NCI-H69 (cell line): ENCODE measurements around the gene FALEC.
A peak's percentile ranks its signal among the peaks of the same experiment; 100 is the strongest.
"Not testable (repeated sequence)": the region's sequence is repeated elsewhere in the genome, so short reads cannot be mapped to it uniquely, and the experiment has no call there.

Experiments used
- DNase-seq: peaks from one replicate; lab custom pipeline; 2025; lab: John Stamatoyannopoulos, UW

The FALEC gene

DNA sequence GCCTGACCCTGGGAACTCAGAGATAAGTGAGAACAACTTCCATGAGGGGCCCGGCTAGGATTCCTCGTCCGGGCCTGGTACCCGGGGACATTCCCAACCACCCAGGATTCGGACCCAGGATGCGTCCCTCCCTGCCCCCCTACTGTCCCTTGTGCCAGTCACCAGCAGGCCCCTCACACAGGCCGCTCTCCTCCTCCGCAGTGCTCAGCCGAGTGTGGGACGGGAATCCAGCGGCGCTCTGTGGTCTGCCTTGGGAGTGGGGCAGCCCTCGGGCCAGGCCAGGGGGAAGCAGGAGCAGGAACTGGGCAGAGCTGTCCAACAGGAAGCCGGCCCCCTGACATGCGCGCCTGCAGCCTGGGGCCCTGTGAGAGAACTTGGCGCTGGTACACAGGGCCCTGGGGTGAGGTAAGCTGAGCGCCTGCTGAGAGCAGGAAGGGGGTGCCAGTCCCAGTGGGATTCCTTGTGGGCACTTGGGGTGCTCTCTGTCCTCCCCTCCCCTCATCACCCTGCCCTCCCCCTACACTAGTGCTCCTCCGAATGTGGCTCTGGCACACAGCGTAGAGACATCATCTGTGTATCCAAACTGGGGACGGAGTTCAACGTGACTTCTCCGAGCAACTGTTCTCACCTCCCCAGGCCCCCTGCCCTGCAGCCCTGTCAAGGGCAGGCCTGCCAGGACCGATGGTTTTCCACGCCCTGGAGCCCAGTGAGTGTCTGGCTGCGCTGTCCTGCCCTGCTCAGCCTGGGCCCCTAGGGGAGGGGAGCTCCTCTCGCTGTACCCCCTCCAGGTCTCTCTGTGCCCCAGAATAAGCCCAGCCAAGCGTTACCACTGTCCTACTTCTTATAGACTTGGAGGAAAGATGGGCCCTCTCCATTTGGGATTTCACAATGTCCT is 43.5 kb downstream of the FALEC start:
- DNase-seq: no peak

DNA sequence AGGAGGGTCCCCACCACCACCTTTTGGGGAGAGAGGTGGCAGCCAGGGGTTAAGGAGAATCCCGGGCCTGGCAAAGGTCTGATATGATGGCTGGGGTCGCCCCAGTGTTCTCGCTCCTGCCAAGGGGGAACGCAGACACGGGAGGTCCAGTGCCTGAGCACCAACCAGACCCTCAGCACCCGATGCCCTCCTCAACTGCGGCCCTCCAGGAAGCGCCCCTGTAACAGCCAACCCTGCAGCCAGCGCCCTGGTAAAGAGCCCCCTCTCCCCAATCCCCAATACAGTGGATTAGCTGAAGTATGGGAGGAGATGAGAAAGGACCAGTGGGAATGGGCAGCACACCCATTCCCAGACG is 44.1 kb downstream of the FALEC start:
- no peak for DNase-seq

DNA sequence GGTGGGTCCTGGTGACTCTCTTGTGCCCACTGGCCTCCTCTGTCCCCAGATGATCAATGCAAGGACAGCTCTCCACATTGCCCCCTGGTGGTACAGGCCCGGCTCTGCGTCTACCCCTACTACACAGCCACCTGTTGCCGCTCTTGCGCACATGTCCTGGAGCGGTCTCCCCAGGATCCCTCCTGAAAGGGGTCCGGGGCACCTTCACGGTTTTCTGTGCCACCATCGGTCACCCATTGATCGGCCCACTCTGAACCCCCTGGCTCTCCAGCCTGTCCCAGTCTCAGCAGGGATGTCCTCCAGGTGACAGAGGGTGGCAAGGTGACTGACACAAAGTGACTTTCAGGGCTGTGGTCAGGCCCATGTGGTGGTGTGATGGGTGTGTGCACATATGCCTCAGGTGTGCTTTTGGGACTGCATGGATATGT is 44.5 kb downstream of the FALEC start:
- peak; percentile 75 for DNase-seq

DNA sequence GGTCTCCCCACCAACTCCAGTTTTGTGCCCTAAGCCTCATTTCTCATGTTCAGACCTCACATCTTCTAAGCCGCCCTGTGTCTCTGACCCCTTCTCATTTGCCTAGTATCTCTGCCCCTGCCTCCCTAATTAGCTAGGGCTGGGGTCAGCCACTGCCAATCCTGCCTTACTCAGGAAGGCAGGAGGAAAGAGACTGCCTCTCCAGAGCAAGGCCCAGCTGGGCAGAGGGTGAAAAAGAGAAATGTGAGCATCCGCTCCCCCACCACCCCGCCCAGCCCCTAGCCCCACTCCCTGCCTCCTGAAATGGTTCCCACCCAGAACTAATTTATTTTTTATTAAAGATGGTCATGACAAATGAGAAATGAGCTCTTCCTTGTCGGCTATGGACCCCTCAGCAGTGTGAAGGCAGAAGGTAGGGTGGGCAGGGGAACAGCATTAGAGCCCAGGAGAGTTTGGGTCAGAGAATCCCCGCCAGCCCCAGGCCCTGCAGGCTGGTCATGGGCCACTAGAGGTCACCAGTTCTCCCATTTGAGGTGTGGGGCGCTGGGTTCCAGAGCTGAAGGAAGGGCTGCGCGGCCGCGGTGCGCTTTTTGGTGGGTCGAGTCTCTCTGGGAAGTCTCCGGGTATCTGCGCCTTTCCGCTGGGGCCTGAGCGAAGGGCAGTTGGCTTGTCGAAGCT is 45.2 kb downstream of the FALEC start:
- DNase-seq: peak; percentile 93

DNA sequence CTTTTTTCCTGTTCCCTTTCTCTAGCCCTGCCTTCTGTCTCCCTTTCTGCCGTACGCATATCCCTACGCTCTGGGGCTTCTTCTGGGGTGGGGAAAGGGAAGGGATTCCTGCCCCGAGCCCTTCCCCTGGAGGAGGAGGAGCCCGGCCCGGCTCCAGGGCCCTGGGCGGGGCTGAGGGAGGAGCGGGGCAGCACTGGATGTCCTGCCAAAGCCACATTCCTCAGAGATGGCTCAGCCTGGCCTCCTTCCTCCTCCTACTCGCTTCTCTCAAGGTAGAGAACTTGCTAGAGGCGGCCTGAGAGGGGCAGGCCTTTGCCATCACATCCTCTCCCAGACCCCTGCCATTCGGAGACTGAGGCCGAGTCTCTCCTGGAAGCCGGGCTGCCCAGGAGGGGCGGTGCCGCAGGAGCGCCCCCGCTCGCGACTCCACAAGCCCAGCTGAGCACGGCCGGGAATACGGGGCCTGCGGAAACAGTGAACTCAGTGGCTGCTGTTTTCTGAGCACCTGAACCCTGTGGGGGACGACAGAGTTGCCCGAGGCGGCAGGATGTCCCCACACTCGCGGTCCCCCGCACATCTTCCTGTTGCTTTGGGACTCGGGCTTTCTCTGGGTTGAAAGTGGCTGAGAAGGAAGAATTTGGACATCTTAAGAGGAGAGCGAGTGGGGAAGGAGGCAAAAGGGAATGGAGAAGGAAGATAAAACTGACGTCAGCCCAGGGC is 45.9 kb downstream of the FALEC start:
- peak; percentile 93 for DNase-seq

DNA sequence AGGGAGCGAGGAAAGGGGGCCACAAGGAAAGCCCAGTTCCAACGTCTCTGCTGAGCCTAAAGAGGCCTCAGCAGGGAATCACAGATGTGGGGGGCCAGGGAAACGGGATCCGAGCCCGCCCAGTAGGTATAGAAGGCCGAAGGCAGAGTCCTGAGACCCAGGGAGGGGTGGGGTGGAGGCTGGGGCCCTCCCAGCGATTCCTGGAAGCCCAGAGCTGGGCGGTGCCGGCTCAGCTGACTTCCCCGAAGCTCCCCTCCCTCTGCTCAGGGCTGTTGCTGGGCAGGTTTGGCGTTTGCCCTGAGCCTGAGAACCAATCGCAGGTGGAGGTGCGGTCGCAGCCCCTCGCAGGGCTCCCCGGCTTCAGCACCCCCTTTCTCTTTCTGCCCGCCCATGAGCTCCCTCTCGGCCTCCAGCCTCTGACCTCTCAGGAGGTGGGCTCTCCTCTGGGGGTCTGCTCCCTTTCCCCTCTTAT is 46.5 kb downstream of the FALEC start:
- DNase-seq: peak; percentile 92

DNA sequence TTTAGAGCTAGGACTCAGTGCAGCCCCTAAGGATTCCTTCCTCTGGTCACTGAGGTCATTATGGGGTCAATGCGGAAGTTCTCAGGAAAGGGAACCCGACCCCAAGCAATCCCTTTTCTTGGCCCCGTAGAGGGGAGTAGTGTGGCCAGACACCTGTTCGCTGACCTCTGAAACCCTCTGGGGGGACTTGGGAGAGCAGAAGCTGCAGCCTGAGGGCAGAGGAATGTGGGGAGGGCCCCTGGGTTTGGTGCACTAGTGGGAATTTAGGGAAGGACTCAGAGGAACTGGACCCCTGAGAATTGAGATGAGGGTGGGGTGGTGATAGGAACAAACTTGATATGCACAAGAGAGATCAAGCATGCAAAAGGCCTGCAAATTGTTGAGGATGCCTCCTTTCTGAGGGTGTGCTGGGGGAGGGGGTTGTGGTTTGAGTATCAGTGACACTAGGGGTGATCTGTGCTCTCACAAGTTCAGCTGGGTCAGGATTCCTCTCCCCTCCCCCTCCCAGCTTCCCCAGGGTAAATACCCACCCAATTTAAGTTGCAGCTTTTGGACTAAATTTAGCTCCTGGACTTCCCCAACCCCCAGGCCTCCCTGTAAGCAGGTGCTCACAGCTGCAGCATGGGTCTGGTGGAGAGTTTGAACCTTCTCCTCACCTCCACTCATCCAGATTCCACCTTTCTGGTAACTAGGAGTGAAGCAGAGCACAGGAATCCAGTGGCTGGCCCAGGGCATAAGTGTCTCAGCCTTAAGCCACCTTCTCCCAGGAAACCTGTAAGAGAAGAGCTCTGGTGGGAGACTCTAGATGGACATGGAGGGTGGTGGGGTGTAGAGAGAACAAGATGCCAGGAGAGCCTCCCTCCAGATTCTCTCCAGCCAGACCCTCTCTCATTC is 47.1 kb downstream of the FALEC start:
- peak; percentile 50 for DNase-seq

DNA sequence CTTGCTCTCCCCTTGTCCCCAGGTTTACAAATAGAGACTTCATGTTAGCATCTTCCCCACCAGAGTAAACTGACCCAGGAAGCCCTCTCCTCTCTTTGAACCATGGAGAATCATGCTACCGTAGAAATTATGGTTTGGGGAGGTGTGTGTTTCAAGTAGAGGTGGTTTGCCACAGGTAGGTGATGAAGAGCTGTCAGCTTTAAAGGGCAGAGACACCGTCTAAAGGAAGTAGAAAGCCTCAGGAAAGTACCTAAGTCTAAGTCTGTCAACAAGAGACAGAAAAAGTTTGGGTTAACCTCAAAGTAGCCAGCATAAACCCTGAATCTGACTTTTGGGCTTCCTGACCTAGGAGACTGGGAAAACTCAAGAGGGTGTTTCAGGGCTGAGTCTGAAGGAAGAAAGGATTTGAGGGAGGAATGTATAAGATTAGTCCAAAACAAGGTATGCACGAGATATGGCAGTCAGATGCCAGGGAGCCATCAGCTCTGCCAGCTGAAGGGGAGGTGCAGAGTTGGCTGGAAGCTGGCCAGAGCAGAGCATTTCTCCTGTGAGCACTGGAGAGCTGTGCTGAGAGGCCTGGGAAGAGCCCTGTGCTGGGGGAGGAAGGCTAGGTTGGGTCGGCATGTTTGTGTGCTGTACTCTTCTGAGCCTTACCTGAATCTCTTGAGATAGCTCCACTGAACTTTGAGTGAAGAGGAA is 47.9 kb downstream of the FALEC start:
- DNase-seq: peak; percentile 71

DNA sequence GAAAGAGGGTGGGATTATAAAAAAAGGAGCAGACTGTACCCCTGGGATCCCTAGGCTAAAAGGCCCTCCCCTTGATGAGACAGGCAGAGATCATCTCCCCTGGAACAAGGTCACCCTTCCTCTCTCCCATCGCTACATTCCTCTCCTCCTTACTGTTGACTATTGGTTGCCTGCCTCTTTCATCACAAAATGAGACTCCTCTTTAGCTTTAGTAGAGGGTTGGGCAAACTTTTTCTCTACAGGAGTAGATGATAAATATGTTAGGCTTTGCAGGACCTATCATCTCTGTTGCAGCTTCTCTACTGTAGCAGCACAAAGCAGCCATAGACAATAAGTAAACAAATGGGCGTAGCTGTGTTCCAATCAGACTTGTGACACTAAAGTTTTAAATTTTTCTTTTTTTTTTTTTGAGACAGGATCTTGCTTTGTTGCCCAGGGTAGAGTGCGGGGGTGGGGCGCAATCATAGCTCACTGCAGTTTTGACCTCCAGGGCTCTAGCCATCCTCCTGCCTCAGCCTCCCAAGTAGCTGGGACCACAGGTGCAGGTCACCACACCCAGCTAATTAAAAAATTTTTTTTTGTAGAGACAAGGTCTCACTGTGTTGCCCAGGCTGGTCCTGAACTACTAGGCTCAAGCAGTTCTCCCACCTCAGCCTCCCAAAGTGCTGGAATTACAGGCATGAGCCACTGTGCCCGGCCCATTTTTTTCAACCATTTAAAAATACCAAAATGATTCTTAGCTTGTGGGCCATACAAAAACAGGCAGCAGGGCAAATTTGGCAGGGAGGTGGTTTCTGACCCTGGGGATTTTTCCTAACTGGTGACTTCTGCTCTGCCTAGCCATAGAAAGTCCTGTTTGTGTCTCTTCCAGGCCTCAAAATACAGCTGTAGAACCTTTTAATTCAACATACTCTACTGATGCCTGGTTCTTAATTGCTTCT is 48.8 kb downstream of the FALEC start:
- DNase-seq: no peak

DNA sequence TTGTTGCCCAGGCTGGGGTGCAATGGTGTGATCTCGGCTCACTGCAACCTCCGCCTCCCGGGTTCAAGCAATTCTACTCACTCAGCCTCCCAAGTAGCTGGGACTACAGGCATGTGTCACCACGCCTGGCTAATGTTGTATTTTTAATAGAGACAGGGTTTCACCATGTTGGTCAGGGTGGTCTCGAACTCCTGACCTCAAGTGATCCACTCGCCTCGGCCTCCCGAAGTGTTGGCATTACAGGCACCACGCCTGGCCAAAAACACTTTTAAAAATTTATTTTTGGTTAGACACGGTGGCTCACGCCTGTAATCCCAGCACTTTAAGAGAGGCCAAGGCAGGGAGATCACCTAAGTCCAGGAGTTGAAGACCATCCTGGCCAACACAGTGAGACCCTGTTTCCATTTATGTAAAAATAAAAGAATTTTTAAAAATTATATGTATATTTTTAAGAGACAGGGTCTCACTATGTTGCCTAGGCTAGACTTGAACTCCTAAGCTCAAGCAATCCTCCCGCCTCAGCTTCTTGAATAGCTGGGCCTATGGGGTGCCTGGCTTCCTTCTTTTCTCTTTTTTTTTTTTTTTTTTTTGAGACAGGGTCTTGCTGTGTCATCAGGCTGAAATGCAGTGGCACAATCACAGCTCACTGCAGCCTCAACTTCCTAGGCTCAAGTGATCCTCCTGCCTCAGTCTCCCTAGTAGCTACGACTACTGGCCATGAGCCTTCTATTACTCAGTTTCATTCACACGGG is 49.9 kb downstream of the FALEC start:
- not testable (repeated sequence) for DNase-seq

DNA sequence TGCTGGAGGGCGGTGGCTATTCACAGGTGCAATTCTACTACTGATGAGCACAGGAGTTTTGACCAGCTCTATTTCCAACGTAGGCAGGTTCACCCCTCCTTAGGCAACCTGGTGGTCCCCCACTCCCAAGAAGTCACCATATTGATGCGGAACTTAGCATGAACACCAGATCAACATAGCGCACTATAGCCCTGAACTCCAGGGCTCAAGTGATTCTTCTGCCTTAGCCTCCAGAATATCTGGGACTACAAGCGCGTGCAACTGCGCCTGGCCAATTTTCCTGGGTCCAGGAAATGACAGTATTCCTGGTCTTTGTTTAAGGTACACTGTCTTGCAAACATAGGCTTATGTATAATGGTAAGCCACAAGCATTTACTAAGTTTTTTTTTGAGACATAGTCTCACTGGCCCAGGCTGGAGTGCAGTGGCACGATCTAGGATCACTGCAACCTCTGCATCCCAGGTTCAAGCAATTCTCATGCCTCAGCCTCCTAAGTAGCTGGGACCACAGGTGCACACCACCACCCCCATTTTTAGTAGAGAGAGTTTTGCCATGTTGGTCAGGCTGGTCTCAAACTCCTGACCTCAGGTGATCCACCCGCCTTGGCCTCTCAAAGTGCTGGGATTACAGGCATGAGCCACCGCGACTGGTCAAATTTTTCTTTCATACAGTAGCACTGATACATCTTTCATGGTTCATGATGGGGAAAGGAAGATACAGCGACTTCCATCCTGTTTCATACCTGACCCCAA is 51.2 kb downstream of the FALEC start:
- no peak for DNase-seq

DNA sequence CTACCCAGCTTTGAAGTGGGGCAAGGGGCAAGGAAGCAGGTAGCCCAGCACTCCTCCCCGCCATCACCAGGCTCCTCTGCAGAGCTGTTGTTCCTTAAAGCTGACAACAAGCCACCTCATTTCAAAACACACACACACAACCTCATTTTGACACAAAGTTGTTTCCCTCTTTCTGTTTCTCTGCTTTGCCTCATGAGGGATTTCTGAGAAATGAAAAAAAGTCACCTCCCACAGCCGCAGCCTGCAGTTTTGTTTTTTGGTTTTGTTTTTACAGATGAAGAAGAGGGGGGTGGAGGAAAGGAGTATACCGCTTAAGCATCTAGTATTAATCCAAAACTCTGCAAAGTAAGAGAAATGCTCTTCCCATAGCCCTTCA is 51.8 kb downstream of the FALEC start:
- DNase-seq: no peak

DNA sequence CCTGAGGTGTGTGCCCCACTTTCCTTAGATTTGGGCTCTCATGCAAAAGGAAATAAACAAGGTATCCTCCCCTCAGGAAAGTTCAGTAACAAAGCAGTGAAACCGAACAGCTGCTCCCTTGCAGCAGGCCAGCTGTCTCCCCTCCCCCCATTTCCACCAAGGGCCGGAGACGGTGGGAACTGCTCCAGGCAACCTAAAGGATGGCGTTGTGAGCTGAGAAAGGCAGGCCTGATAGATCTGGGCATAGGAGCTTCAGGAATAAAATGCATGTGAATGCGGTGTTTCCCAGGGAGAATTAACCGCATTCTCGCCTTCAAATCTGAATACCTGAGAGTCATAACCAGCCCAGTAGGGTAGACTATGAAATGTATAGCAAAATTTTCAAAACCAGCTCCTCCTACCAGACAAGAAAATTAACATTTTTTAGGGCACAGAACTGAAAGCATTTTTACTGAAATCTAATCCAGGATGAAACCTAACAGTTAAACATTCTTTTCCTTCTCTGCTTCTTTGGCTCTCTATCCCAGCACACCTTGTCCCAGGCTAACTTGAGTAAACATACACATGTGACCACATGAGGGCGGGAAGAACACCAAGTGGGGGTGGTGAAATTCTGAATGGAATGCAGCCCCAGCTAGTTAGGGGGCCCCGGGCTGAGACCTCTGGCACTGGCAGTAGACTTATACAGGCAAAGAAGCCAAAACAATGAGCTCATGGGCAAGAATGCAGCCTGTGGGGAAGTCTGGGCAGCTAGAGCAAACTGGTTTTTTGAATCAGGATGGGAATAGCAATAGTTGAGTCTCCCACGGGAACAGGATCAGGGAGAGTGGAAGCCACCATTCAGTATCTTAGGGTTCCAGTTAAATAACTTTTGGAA is 52.4 kb downstream of the FALEC start:
- DNase-seq: peak; percentile 93

DNA sequence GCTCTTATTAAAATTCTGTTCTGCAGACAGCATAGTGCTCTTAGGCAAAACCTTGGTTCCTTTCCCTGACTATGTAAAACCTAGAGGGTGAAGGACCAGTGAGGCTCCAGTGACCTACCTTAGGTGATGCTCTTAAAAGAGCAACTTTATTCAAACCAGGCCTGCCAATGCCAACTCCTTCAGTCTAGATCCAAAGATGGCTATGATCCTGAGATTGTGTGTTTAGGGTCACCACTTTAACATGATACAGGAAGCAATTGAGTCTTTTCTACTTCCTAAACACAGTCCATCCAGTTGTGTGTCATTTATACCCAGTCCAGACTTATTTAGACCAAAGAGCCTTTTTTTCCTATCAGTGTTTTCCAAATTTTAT is 53.0 kb downstream of the FALEC start:
- DNase-seq: no peak

DNA sequence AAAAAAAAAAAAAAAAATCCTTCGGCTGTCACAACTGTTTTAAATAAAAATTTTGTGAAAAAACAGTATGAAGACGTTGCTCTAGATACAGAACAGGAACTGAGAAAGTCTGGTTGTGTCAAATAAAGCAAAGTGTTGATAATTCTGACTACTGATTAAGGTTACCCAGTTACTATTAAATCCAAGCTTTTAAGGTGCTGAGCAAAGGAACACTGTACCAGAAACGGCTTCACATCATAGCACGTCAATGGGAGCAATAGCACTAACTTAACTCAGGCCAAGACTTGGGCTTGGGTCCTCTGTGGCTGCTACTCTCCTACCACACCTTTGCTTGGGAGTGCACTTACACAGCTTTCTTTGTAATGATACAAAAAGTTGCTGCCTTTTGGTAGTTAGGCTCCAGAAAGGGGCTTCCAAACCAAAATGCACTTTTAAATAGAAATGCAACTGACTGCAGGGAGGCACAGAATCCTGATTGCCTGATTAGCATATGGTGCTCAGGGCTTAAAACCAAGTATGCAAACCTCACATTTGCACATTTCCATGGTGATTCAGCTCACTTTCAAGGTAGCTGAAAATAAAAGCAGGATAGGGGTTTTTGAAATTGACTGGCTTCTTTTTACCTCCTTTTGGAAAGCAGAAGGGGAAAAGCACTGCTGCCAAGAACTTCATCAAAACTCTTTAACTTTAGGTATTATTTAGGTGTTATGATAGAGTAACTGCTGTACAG is 57.5 kb downstream of the FALEC start:
- no peak for DNase-seq

DNA sequence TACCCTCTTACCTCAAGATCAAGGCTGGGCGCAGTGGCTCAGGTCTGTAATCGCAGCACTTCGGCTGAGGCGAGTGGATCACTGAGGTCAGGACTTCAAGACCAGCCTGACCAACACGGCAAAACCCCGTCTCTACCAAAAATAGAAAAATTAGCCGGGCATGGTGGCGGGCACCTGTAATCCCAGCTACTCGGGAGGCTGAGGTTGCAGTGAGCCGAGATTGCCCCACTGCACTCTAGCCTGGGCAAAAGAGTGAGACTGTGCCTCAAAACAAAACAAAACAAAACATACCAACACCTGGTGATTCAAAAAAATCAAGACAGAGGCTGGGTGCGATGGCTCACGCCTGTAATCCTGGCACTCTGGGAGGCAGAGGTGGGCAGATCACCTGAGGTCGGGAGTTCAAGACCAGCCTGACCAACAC is 58.1 kb downstream of the FALEC start:
- not testable (repeated sequence) for DNase-seq
